ENCODE results near the gene UNK. TPM values are rescaled to one million over a fixed set of nuclear protein-coding genes. Genes with fewer than 3 reads are reported as not detected.

UNK gene
- total and polyA plus RNA-seq, 2 of the 13 experiments (the other 11 are each of a cell fraction or from before 2014, with no cell fraction given) = 31.6 to 33.0 TPM

GRCh38 chr17:75754378-75755204 lies 30.0 kb upstream of the UNK start (continued):
- TF ChIP-seq TFDP1 (CRISPR knock-in tag; IDR thresholded peaks at IDR 0.05; ENCODE audit: borderline replicate concordance) (peak; percentile 65), SKIL (CRISPR knock-in tag; IDR thresholded peaks at IDR 0.05; ENCODE audit: borderline replicate concordance) (peak; percentile 74; the same call in 1 of the 2 replicates), ZNF574 (CRISPR knock-in tag; IDR thresholded peaks at IDR 0.05) (peak; percentile 80), E2F5 (CRISPR knock-in tag; conservative IDR thresholded peaks at IDR 0.05) (no peak), SAP130 (CRISPR knock-in tag; IDR thresholded peaks at IDR 0.05; ENCODE audit: low read depth) (peak; percentile 74), FOXP1 (IDR thresholded peaks at IDR 0.05) (no peak; the same call in 1 of the 2 replicates), FOXP1 (CRISPR knock-in tag; IDR thresholded peaks at IDR 0.05) (no peak), PRDM15 (CRISPR knock-in tag; IDR thresholded peaks at IDR 0.05) (no peak), ZSCAN29 (CRISPR knock-in tag; conservative IDR thresholded peaks at IDR 0.05) (no peak), STAT5B (CRISPR knock-in tag; IDR thresholded peaks at IDR 0.05) (no peak), ZNF597 (CRISPR knock-in tag; IDR thresholded peaks at IDR 0.05) (no peak), HOXD1 (CRISPR knock-in tag; IDR thresholded peaks at IDR 0.05) (no peak), ZFP36L2 (CRISPR knock-in tag; IDR thresholded peaks at IDR 0.05) (no peak), RNF2 (conservative IDR thresholded peaks at IDR 0.05; ENCODE audit: low read depth) (peak; percentile 94), SNAI1 (CRISPR knock-in tag; IDR thresholded peaks at IDR 0.05; ENCODE audit: borderline replicate concordance) (0 out of 2 replicates have a peak, but pooled peaks have one; percentile 22), CHD2 (IDR thresholded peaks at IDR 0.05; ENCODE audit: low read depth, low read length) (no peak), DPF2 (CRISPR knock-in tag; IDR thresholded peaks at IDR 0.05; ENCODE audit: borderline replicate concordance, low read depth) (no peak; the same call in 1 of the 2 replicates), ZKSCAN1 (IDR thresholded peaks at IDR 0.05; ENCODE audit: low read length) (no peak)

All from HepG2 (cell line).